Epithelial cell of esophagus (primary cell): ENCODE data around the gene IFNA14.
A peak's percentile ranks its signal among the peaks of the same experiment; 100 is the strongest.
"Not testable (repeated sequence)": the region's sequence is repeated elsewhere in the genome, so short reads cannot be mapped to it uniquely, and the experiment has no call there.

Source experiments
- DNase-seq: peaks from one replicate; pipeline ENCODE4 v3.0.0; 2010; ENCODE audit warnings: low read depth
- H3K4me3 ChIP-seq: 2 replicates; pipeline ENCODE4 v1.5.1; 2011; ENCODE audit warnings: mild to moderate bottlenecking, low read length, control low read depth
- TF ChIP-seq, protein P1 (sequence below): IDR thresholded peaks from 2 replicates; pipeline ENCODE4 v1.5.1; 2011; ENCODE audit warnings: low read depth, mild to moderate bottlenecking, low read length, control low read depth, inconsistent platforms; ENCODE audit not compliant: insufficient read depth; ENCODE audit errors: missing control alignments

IFNA14 gene

DNA sequence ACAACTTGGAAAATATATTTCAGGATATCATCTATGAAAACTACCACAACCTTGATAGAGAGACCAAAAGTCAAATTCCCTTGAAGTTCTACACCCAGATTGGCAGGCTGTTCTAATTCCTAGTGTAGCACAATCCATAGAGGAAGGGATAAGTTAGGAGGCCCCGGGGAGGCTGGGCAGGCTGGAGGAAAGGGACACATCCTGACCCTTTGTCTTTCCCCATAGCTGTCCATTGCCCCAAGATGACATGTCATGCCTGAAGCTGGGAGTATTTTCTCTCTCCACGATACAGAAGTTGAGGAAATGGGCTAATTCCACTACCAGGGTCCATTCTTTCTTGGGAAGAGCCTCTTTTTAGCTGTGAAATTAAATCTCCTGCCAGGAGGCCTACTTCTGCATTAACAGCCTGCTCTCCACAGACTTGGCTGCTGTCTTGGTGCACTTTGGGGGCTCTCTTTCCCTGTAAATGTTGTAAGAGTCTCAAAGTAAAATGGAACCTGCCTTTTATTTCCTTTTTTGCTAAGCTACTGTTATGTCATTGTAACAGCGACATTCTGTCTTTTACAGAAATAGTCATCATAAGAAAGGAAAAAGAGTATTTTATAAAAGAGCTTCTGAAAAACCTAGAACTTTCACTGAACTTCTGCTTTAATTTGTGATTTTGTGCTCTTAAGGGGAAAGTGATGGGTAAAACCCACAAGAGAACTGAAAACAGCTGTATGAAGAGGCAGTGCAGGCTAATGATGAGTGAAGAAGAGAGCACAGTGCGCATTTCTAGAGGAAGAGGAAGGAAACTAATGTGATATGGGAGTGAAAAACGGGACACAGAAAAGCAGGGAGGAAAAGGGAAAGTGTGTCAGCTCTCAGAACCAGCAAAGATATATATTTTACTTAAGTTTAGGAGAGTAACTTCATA, 26.1 kb downstream of the IFNA14 start:
- TF ChIP-seq, protein P1, sequence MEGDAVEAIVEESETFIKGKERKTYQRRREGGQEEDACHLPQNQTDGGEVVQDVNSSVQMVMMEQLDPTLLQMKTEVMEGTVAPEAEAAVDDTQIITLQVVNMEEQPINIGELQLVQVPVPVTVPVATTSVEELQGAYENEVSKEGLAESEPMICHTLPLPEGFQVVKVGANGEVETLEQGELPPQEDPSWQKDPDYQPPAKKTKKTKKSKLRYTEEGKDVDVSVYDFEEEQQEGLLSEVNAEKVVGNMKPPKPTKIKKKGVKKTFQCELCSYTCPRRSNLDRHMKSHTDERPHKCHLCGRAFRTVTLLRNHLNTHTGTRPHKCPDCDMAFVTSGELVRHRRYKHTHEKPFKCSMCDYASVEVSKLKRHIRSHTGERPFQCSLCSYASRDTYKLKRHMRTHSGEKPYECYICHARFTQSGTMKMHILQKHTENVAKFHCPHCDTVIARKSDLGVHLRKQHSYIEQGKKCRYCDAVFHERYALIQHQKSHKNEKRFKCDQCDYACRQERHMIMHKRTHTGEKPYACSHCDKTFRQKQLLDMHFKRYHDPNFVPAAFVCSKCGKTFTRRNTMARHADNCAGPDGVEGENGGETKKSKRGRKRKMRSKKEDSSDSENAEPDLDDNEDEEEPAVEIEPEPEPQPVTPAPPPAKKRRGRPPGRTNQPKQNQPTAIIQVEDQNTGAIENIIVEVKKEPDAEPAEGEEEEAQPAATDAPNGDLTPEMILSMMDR: peak; percentile 48
- DNase-seq: peak; percentile 11
- not testable (repeated sequence) for H3K4me3 ChIP-seq

DNA sequence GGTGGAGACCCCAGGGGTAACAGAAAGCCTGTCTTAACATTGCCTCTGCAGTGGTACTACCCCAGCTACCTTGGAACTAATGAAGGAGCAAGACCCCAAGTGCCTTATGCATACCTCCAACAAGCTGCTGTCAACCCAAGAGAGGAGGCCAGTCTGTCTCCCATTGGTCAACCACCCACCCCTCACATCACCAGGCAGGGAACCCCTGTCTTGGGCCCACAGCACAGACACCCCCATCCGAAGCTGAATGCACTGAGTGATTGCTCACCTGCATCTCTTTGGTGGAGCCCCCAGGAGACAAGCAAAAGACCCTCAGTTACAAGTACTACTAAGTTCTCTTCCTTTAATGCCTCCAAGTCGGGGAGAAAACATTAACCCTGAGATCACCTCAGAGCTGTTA, 27.6 kb downstream of the IFNA14 start:
- DNase-seq, H3K4me3 ChIP-seq: not testable (repeated sequence)

DNA sequence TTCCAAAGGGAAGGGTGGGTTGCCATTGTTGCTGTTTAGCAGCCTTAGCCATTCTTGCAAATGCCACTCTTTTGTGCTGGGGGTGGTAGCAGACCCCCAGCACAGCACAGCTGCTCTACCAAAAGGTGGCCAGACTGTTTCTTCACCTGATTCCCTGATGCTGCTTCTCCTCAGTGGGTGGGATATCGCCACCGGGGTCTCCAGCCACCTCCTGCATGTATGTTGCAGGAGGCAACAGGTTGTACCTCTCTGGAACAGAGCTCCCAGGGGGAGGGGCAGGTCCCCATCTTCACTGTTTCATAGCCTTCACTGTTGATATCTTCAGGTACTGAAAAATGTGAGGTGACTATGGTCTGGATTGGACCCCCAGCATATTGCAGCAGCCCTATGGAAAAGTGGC, 29.0 kb downstream of the IFNA14 start:
- DNase-seq, H3K4me3 ChIP-seq: not testable (repeated sequence)

DNA sequence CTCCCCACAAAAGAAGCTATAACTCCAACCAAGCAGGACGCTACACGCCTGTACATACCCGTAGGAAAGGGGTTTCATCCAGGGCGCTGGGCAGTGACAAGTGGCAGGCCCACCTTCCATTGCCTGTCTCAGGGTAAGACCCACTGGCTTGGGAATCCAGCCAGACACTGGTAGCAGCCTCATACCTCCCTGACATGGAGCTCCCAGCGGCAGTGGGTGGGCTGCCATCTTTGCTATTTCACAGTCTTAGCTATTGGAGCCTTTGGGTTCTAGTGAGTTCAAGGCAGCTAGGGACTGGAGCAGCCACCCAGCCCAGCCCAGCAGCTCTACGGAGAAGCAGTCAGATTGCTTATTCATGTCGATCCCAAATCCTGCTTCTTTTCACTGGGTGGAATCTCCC, 29.5 kb downstream of the IFNA14 start:
- TF ChIP-seq, protein P1: no peak
- no peak overlapping the region for H3K4me3 ChIP-seq
- DNase-seq: no peak

DNA sequence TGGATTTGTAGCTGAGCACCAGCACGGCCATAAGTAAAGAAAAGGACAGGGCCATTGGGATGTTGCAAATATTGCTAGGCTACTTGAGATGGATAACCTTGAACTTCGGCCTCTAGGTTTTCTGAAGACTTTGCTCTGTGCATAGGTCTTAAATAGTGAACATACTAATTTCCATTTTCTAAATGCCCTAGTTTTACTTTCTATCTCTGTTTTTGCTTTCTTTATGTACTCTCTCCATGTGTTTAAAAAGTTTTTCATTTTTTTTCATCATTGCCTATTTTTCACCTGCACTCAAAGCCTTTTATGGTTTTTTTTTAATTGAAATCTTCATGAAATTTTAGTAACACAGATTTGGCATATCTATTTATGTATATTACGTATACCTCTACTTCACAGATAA, 32.8 kb downstream of the IFNA14 start, which contains the start of gene IFNA10:
TSS of gene IFNA10 (minus strand) at position 101 of the 400 bp plus-strand sequence. CDS start at position 55, 46 bp downstream.
- not testable (repeated sequence) for DNase-seq

DNA sequence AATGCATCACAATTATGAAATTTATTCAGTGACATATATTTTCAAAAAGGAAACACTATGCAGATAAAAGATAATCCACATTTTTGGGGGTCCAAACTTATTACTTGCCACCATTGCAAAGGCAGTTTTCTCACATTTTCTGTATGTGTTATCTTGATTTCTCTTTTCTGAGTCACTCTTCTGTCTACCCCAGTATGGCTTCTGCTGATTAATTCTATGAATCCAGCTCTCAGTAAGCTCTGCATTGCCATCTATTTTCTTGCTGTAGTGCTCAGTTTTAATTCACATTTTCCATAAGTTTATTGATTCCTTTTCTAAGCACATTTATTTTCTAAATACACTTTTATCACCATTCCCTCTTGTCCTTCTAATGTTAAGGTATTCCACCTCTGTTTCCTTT, 34.6 kb downstream of the IFNA14 start:
- TF ChIP-seq, protein P1: no peak
- no peak overlapping the region for H3K4me3 ChIP-seq
- no peak for DNase-seq

More for the DNA sequence above, 32.8 kb downstream of the IFNA14 start, which contains the start of gene IFNA10:
- H3K4me3 ChIP-seq: not testable (repeated sequence)

DNA sequence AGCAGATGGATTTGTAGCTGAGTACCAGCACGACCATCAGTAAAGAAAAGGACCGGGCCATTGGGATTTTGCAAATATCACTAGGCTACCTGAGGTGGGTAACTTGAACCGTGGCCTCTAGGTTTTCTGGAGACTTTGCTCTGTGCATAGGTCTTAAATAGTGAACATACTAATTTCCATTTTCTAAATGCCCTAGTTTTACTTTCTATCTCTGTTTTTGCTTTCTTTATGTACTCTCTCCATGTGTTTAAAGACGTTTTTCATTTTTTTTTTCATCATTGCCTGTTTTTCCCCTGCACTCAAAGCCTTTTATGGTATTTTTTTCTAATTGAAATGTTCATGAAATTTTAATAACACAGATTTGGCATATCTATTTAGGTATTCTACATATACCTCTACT, 37.7 kb downstream of the IFNA14 start, which contains the start of gene IFNA7:
TSS of gene IFNA7 (minus strand) at position 101 of the 400 bp plus-strand sequence. CDS start at position 61, 40 bp downstream.
- not testable (repeated sequence) for DNase-seq, H3K4me3 ChIP-seq

DNA sequence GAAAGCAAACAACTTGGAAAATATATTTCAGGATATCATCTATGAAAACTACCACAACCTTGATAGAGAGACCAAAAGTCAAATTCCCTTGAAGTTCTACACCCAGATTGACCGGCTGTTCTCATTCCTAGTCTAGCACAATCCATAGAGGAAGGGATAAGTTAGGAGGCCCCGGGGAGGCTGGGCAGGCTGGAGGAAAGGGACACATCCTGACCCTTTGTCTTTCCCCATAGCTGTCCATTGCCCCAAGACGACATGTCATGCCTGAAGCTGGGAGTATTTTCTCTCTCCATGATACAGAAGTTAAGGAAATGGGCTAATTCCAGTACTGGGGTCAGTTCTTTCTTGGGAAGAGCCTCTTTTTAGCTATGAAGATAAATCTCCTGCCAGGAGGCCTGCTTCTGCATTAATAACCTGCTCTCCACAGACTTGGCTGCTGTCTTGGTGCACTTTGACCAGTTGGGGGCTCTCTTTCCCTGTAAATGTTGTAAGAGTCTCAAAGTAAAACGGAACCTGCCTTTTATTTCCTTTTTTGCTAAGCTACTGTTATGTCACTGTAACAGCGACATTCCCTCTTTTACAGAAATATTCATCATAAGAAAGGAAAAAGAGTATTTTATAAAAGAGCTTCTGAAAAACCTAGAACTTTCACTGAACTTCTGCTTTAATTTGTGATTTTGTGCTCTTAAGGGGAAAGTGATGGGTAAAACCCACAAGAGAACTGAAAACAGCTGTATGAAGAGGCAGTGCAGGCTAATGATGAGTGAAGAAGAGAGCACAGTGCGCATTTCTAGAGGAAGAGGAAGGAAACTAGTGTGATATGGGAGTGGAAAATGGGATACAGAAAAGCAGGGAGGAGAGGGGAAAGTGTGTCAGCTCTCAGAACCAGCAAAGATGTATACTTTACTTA, 44.7 kb downstream of the IFNA14 start:
- TF ChIP-seq, protein P1: peak; percentile 53
- not testable (repeated sequence) for H3K4me3 ChIP-seq
- DNase-seq: peak; percentile 7
